ENCODE data around the gene ATRN.
"Not testable (repeated sequence)": the region's sequence is repeated elsewhere in the genome, so short reads cannot be mapped to it uniquely, and the experiment has no call there.

The ATRN gene

DNA sequence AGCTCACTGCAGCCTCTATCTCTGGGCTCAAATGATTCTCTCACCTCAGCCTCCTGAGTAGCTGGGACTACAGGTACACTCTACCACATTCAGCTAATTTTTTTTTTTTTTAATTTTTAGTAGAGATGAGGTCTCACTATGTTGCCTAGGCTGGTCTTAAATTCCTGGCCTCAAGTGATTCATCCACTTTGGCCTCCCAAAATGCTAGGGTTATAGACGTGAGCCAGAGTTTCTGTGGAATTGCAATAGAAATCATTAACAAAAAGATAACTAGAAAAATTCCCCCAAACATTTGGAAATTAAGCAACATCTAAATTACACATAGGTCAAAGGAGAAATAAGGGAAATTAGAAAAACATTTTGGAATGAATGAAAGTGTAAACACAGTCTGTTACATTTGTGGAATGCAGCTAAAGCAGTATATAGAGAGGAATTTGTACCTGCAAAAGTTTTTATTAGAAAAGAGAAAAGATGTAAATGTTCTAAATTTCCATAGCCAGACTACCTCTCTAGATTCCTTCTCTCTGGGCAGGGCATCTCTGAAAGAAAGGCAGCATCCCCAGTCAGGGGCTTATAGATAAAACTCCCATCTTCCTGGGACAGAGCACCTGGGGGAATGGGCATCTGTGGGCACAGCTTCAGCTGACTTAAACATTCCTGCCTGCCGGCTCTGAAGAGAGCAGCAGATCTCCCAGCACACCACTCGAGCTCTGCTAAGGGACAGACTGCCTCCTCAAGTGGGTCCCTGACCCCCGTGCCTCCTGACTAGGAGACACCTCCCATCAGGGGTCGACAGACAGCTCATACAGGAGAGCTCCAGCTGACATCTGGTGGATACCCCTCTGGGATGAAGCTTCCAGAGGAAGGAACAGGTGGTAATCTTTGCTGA lies 51.3 kb downstream of the ATRN start:
- DNase-seq = no peak

DNA sequence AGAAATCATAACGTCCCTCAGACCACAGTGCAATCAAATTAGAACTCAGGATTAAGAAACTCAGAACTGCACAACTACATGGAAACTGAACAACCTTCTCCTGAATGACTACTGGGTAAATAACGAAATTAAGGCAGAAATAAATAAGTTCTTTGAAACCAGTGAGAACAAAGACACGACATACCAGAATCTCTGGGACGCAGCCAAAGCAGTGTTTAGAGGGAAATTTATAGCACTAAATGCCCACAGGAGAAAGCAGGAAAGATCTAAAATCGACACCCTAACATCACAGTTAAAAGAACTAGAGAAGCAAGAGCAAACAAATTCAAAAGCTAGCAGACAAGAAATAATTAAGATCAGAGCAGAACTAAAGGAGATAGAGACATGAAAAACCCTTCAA lies 53.9 kb downstream of the ATRN start:
- not testable (repeated sequence) for DNase-seq

DNA sequence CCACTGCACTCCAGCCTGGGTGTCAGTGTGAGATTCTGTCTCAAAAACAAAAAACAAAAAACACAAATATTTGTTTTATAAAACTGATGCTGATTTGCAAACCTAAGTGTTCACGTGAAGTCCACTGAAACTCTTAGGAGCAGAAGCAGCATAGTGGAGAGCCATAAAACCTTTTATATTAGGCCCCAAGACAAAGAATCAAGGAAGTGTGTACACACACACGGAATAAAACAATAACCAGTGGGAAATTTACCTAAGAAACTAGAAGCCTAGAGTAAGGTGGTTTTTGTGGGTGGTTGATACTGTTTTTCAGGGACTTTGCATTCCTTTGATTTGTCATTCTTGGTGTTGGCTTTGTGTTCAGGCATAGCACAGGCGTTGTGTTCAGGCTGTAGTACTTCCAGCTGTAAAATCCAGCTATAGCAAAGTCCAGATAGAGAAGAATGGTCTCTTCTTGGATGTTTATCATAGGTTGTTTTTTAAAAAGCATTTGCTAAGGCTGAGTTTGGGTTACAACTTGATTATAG lies 61.3 kb downstream of the ATRN start:
- no peak for DNase-seq

DNA sequence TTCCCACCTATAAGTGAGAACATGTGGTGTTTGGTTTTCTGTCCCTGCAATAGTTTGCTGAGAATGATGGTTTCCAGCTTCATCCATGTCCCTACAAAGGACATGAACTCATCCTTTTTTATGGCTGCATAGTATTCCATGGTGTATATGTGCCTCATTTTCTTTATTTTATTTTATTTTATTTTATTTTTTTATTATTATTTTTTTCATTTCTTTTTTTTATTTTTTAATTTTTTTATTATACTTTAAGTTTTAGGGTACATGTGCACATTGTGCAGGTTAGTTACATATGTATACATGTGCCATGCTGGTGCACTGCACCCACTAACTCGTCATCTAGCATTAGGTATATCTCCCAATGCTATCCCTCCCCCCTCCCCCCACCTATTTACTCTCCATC lies 66.9 kb downstream of the ATRN start:
- DNase-seq = not testable (repeated sequence)

DNA sequence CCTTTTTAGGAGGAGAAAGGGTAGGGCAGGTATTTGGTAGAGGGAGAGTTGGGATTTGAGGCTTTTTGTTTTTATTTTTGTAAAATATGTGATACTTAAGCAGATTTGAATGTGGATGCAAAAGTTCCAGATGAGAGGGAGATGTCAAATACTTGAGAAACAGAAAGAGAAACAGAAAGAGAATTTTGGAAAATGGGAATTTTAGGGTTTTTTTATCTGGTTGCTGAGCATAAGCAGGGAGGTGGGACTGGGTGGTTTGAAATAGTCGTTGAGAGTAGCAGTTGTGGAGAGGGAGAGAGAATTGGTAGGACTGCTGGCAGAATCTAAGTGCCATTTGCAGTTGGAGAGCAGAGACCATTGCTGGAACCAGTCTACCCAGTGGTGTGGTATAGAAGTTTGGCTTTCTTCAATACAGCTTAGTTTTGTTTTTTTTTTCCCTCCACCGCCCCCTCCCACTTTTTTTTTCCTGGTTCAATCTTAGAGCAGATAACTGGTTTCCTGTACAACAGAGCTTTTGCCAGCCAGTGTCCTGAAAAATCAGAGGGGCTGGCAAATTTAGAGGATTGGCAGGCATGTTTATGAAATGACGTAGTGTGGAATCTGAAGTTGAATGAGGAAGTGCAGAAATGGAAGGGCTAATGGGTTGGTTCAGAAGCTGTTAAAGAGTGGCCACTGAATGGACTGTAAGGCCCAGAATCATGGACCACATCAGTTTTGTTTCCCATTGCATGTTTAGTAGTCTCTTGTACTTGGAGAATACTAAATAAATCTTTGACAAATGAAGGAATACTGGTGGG lies 68.7 kb downstream of the ATRN start:
- no peak for DNase-seq

DNA sequence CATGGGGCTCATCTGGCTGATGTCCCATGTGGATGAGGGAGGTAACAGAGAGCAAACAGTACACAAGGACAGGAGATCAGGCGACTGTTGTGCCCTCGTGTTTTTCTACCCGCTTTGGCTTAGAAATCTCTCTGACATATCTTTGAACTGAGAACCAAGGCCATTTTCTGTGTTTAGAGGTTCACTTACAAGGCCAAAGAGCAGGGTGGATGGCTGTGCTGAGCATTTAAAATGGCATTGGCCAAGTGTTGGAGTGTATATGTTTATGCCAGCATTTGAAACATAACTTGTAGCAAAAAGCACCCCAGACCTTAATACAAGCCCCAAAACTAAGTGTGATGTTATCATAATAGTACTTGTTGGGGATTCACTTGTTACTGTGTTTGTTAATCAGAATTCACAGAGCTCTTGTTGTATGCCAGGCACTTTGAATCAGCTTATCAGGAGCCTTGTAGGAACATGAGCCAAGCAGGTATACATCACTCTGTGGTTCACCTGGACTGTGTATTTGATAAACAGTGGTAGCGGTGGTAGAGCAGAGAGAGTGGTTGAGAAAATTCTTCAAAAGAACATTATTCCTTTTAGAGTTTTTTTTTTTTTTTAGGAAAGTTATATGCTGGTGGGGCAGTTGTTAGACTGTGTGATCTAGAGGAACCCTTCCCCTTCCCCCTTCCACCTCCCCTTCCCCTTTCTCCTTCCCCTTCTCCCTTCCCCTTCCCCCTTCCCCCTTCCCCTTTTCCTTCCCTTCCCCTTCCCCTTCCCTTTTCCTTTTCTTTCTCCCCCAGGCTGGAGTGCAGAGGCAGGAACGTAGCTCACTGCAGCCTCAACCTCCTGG lies 71.3 kb downstream of the ATRN start:
- no peak for DNase-seq

DNA sequence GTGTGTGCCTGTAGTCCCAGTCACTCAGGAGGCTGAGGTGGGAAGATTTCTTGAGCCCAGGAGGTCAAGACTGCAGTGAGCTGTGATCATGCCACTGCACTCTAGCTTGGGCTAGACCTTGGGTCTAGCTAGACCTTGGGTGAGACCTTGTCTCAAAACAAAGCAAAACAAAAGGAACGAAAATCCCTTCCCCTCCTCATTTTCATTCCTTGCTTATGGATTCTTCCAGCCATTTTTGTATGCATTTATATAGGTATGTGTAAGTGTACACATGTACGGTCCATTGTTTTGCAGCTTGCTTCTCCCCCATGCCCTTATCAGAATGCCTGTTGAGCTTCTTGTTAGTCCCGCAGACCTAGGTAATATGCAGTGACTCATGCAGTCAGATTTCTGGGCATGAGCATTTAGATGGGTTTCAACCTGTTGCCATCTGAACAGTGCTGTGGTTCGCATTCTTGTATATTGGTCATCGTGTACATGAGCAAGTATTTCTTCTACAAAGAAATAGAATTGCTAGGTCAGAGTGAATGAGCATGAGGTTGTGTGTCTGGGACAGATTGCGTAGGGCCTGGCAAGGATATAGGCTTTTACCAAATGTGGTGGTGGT lies 73.2 kb downstream of the ATRN start:
- DNase-seq = no peak

DNA sequence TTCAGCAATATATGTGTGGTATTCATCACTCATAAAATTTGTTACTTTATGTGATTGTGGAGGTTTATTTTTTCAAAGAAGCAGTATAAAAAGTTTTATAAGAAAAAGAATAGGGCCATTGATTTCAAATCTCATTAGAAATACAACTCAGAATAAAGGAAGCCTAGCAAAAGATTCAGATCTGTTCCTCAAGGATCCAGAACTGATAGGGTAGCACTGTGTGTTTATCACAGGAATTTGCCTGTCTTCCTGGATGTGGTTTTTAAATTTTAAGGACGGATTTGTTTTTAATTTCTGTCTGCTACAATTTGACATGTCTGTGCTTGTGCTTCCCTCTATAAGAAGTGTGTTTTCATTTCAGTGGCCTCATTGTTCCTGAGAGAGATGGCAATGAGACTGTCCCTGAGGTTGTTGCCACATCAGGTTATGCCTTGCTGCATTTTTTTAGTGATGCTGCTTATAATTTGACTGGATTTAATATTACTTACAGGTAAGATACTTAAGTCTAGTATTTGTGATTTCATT lies 74.6 kb downstream of the ATRN start:
- DNase-seq = no peak

DNA sequence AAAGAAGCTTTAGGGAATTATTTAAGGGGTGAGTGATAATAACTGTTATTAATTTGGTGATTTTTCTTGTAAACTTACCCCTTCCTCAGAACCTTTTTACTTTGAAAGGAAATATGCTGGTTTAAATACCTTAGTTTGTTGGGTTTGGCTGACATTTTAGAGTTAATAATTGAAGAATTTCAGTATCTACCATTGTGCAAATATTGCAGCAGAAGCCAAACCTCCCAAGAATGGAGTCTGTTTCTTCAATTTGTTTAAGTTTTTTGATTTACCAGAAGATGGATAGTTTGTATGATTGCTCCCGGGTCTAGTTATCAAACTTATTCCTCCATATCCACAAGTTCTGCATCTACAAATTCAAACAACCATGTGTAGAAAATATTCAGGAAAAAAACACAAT lies 77.1 kb downstream of the ATRN start:
- DNase-seq = no peak

DNA sequence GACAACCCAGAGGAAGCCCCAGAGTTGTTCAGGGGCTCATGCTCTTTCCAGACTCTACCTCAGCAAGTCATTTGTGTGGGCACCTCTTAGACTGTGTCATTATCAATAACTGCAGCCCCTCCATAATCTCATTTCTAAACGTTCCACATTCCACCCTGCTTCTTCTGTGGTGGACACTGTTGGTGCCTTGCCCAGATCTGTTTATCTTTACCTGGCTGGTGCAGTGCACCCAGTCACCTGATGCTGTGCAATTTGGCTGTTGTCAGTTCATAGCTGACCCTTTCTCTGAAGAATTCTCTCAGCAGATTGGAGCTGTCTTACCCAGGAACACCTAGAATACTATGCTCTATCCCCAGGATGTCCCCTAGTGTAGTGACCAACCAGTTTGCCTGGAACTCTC lies 80.0 kb downstream of the ATRN start:
- no peak for DNase-seq

DNA sequence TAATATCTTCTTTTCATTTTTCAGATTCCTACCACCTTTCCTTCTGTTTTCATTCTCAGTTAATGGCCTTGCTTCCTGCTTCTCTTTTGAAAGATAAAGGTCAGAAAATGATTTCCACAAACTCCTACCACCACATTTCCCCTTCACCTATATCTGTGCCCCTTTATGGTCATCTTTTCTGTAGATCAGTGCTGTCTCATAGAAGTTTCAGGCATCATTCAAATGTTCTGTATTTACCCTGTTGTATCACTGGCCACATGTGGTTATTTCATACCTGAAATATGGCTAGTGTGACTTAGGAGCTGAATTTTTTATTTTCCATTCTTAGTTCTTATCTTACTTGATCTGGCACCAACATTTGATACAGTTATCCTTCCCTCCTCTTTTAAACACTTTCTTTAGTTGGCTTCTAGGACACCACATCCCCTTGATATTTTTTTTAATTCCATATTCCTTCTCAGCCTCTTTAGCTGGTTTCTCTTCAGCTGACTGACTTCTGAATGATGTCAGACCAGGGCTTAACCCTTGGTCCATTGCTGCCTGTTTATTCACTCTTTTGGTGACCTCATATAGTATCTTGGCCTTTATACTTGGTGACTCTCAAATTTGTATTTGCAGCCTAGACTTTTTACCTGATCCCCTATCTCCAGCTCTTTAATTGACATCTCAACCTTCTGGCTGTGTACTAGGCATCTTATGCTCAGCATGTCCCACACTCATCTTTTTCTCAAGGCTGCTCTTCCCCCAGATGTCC lies 81.0 kb downstream of the ATRN start:
- DNase-seq = no peak

DNA sequence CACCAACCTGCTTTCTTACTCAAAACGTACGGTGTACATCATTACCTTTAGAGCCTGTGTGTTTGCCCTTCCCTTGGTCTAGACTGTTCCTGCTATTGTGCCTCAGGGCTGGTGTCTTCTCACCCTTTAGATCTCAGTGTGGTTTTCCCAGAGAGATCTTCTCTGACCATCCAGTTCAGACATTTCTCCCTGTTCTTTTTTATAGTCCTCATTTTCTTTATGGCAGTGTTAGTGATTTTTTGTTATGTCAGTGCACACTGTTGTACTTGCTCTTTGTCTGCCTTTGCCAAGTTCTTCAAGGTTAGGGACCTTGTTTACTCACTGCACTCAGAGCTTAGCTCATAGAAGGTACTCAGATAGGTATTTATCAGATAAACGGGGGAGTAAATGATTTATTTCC lies 82.8 kb downstream of the ATRN start:
- no peak for DNase-seq

DNA sequence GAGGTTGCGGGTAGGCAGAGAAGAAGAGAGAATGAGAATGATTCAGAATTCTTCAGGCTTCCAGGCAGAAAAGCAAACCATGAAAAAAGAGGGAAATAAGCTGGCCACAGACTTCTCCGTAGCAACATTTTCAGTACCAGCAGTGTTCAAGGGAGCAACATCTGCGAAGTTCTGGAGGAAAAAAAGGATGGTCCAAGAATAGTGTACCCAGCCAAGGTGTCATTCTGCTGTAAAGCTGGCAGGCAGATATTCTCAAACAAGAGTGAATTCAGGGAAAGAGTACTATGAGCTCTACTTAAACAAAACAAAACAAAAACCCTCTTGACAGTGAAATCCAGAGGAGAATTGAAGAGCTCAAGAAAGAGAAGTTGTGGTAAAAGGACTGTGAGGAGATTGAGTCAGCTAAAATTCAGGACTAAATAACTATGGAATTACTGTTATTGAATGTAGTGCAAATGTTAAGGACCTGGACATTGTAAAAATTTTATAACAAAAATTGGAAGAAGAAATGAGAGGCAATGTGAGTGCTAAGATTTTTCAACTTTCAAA lies 86.5 kb downstream of the ATRN start:
- no peak for DNase-seq

DNA sequence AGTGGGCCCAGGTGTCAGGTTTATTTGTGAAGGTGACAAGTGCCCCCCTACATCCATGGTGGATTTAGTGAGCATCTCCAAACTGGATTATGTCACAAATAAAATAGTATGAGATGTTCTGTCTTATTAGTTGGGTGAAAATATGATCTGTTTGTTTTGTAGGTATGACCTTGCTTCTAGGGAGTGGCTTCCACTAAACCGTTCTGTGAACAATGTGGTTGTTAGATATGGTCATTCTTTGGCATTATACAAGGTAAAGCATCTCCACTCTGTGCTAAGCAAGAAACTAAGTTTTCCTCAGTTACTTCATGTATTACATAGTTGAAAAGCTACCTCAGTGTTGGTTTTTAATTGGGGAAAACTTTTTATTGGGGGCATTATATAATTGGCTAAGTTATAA lies 88.4 kb downstream of the ATRN start:
- DNase-seq = no peak

DNA sequence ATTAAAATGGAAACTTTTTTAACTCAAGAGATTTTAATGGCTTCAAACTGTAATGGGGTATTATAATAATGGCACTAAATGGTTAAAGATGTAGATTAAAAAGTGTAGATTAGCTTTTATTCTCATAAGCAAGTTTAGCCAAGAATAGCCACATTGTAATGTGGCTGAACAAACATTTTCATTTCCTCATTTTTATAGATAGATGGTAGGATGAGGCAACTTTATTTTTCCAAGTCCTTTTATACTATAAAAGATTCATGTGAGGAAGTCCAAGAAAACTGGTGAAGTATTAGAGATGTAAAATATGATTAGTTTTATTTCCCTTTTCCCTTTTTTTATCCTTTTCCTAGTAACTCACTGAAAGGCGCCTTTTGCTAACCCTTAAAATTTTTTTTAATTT lies 88.8 kb downstream of the ATRN start:
- no peak for DNase-seq

DNA sequence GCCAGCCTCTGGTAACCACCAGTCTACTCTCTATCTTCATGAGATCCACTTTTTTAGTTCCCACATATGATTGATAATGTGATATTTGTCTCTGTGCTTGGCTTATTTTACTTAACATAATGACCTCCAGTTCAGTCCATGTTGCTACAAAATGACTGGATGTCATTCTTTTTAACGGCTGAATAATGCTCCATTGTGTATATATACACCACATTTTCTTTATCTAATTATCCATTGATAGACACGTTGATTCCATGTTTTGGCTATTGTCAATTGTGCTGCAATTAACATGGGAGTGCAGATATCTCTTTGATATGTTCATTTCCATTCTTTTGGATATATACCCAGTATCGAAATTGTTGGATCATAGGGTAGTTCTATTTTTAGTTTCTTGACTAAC lies 89.3 kb downstream of the ATRN start:
- no peak for DNase-seq

DNA sequence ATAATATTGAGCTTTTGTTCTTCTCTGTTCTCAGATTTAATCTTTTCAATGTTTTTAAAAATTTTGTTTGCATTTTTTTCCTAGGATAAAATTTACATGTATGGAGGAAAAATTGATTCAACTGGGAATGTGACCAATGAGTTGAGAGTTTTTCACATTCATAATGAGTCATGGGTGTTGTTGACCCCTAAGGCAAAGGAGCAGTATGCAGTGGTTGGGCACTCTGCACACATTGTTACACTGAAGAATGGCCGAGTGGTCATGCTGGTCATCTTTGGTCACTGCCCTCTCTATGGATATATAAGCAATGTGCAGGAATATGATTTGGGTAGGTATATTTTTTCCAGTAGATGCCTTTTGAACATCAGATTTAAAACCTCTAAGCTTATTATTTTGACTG lies 89.8 kb downstream of the ATRN start:
- no peak for DNase-seq

DNA sequence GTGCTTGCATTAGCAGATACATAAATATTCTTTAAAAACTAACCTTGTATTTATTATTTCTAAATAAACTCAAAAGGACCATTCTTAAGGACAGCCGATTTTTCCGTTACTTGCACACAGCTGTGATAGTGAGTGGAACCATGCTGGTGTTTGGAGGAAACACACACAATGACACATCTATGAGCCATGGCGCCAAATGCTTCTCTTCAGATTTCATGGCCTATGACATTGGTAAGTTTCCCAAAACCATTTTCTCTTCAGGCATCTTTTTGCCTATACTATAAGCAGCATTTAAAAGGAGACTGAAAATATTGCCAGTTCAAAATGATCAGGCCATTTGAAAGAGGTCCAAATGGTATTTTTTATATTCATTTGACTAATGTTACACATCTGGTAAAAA lies 92.3 kb downstream of the ATRN start:
- no peak for DNase-seq

DNA sequence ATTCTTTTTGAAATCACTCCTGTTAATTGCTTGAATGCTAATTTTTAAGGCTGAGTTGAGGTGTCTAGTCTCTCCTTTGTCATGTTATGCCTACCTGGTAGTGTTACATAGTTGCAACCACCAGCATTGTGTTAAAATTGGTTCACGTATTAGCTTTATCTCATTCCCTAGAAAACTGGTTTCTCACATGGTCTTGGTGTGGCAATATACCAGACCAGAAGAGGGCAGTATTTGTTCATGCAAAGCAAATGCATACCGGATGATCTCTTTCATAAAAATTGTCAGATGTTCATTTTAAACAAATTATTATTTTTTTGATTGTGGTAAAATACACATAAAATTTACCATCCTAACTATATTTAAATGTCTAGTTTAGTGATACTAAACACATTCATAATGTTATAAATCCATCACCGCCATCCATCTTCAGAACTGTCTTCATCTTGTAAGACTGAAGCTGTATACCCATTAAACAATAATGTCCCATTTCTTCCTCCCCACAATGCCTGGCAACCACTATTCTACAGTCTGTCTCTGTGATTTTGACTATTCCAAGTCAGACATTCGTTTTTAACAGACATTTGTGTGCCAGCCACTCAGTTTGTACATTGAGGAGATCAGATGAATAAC lies 92.8 kb downstream of the ATRN start:
- DNase-seq = no peak

DNA sequence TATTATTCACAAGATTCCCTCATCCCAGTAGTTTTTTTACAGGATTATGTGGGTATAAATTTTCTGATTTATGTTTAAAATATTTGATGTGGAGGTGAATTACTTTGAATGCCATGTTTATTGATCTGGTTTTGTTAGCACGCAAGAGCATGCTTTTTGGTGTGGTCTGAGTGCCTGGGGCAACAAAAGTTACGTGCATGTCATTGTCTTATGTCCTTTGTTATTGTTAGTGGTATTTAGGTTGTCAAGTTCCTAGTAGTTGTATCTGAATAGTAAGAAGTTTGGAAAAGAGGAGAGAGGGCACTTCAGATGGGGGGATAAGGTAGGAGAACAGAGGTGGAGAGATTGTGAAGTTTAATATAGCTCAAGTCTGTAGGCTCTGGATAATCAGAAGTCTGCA lies 95.0 kb downstream of the ATRN start:
- no peak for DNase-seq

DNA sequence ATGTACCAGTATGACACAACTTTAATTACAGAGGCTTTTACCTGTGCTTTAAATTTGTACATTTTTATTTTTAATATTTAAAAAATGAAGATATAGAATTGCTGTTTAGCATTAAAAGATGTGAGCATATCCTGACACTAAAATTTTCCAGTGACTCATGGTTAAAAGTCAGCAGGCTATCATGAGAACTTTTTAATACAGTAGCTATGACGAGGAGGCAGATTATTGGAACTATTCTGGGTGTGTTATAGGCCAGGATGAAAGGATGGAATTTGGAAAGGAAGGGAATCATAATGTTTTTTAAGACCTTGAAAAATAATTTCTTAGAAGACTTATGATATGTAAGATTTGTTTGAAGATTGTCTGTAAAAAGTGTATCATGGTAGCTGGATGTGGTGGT lies 101.3 kb downstream of the ATRN start:
- DNase-seq = no peak
